HL-60 (cell line): ENCODE measurements around the gene CFAP57.

Experiments used
- CTCF ChIP-seq: IDR thresholded peaks from one replicate; pipeline ENCODE4 v1.5.1; 2011; ENCODE audit warnings: low read length, control low read depth, inconsistent platforms; ENCODE audit not compliant: insufficient read depth
- GABPA ChIP-seq: IDR thresholded peaks from 2 replicates; pipeline ENCODE4 v1.6.1; 2012; ENCODE audit warnings: low read depth
- POLR2AphosphoS5 ChIP-seq: IDR thresholded peaks from 2 replicates; pipeline ENCODE4 v1.6.1; 2012; ENCODE audit warnings: low read depth
- SPI1 ChIP-seq: IDR thresholded peaks from 2 replicates; pipeline ENCODE4 v1.6.1; 2012; ENCODE audit warnings: low read depth, mild to moderate bottlenecking, borderline replicate concordance
- TF ChIP-seq, protein P1 (sequence below): IDR thresholded peaks from 2 replicates; pipeline ENCODE4 v1.6.1; 2012; ENCODE audit warnings: low read depth; ENCODE audit not compliant: insufficient replicate concordance

- TF ChIP-seq CTCF (no peak), POLR2AphosphoS5 (no peak), GABPA (no peak), SPI1 (no peak)
- TF ChIP-seq, protein P1, sequence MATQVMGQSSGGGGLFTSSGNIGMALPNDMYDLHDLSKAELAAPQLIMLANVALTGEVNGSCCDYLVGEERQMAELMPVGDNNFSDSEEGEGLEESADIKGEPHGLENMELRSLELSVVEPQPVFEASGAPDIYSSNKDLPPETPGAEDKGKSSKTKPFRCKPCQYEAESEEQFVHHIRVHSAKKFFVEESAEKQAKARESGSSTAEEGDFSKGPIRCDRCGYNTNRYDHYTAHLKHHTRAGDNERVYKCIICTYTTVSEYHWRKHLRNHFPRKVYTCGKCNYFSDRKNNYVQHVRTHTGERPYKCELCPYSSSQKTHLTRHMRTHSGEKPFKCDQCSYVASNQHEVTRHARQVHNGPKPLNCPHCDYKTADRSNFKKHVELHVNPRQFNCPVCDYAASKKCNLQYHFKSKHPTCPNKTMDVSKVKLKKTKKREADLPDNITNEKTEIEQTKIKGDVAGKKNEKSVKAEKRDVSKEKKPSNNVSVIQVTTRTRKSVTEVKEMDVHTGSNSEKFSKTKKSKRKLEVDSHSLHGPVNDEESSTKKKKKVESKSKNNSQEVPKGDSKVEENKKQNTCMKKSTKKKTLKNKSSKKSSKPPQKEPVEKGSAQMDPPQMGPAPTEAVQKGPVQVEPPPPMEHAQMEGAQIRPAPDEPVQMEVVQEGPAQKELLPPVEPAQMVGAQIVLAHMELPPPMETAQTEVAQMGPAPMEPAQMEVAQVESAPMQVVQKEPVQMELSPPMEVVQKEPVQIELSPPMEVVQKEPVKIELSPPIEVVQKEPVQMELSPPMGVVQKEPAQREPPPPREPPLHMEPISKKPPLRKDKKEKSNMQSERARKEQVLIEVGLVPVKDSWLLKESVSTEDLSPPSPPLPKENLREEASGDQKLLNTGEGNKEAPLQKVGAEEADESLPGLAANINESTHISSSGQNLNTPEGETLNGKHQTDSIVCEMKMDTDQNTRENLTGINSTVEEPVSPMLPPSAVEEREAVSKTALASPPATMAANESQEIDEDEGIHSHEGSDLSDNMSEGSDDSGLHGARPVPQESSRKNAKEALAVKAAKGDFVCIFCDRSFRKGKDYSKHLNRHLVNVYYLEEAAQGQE, result no peak
Measured at GRCh38 chr1:43194509-43194908, 22.4 kb downstream of the CFAP57 start.
